Suprapubic skin (tissue), 4 donors: ENCODE results near the gene CAMKV. TPM values are rescaled to one million over a fixed set of nuclear protein-coding genes. Genes with fewer than 3 reads are reported as not detected.

Experiments used
- DNase-seq, 2 donors: peaks; one replicate each; pipeline ENCODE4 v3.0.0-alpha.2; 2019; ENCODE audit warnings: low spot score in 2 of 2
- H3K27ac ChIP-seq: fragments of 200-600 bp; sonication (generic); one replicate; pipeline ENCODE4 v1.5.1; 2019
- H3K27me3 ChIP-seq: fragments of 200-600 bp; sonication (generic); one replicate; pipeline ENCODE4 v1.5.1; 2019
- H3K36me3 ChIP-seq: fragments of 200-600 bp; sonication (generic); one replicate; pipeline ENCODE4 v1.5.1; 2019
- H3K4me1 ChIP-seq: fragments of 200-600 bp; sonication (generic); one replicate; pipeline ENCODE4 v1.5.1; 2019
- H3K4me3 ChIP-seq: fragments of 200-600 bp; sonication (generic); one replicate; pipeline ENCODE4 v1.5.1; 2019; ENCODE audit warnings: mild to moderate bottlenecking
- H3K9me3 ChIP-seq: fragments of 200-600 bp; sonication (generic); one replicate; pipeline ENCODE4 v1.5.1; 2019
- CTCF ChIP-seq, 2 donors: fragments of 200-600 bp in 1 of 2; fragments of 450-650 bp in 1 of 2; sonication (generic) in 1 of 2; IDR thresholded peaks; one replicate each; pipeline ENCODE4 v1.5.1; 2016 to 2019; ENCODE audit warnings: antibody characterized with exemption in 2 of 2, mild to moderate bottlenecking in 1 of 2, moderate library complexity in 1 of 2
- EP300 ChIP-seq: sonication (generic); formaldehyde crosslinking; IDR thresholded peaks from one replicate; pipeline ENCODE4 v1.6.1; 2017; ENCODE audit warnings: antibody characterized with exemption
- POLR2A ChIP-seq, 2 donors: fragments of 450-650 bp; IDR thresholded peaks; one replicate each; pipeline ENCODE4 v1.6.1; 2017; ENCODE audit warnings: antibody characterized with exemption in 2 of 2, mild to moderate bottlenecking in 2 of 2, moderate library complexity in 2 of 2
- POLR2AphosphoS5 ChIP-seq, 3 donors: sonication (generic); formaldehyde crosslinking; IDR thresholded peaks; one replicate each; pipeline ENCODE4 v1.6.1; 2017; ENCODE audit warnings: antibody characterized with exemption in 3 of 3
- WGBS: methylation state at CpG from one replicate; pipeline ENCODE4 v1.1.5; 2018; 5-methylcytosine and 5-hydroxymethylcytosine counted together
- total RNA-seq, 4 donors: library from RNA; depleted of rRNA; stranded (reverse); fragments of >200 nt; gene quantifications; one replicate each; pipeline ENCODE4 v1.1.0, GENCODE V29; 2016

CAMKV gene
- total RNA-seq, 4 donors from 2014 or later = 2.0 TPM; not detected in 3

GRCh38 chr3:49812916-49813496 is 56.7 kb downstream of the CAMKV start:
- Histone ChIP-seq H3K36me3 (peaks cover 32% of the 10 kb centered on the region), H3K9me3 (no peaks in the 10 kb centered on the region), H3K4me1 (peaks cover 24% of the 10 kb centered on the region), H3K4me3 (peak overlapping the region; percentile 52), H3K27ac (peak overlapping the region; percentile 35), H3K27me3 (no peaks in the 10 kb centered on the region)
- WGBS = 27% methylated on average over 6 of the region's 9 CpGs
- DNase-seq = no peak
- TF ChIP-seq POLR2AphosphoS5 (IDR thresholded peaks at IDR 0.05) (no peak), CTCF (IDR thresholded peaks at IDR 0.05) (no peak), POLR2A (IDR thresholded peaks at IDR 0.05) (no peak), EP300 (no peak)

Other genes with a start within 250 kb of the CAMKV start
- gene APEH, start 195.6 kb downstream of the CAMKV start, total RNA-seq = 100 to 1,000 TPM in 1 of 4 donors, 10 to 100 TPM in 3; 81.8 to 103 (median 91.2) TPM
- 10 to 100 TPM; 16.7 to 83.4 (median 21.9) TPM for gene MST1, start 180.4 kb downstream of the CAMKV start, total RNA-seq
- 10 to 100 TPM; 23.6 to 88.3 (median 33.9) TPM for gene RNF123, start 180.3 kb downstream of the CAMKV start, total RNA-seq
- gene AMIGO3, start 150.2 kb downstream of the CAMKV start, total RNA-seq = 1 to 10 TPM; 1.6 to 3.8 (median 2.5) TPM
- gene GMPPB, start 146.0 kb downstream of the CAMKV start, total RNA-seq = 10 to 100 TPM; 14.0 to 25.0 (median 17.3) TPM
- 10 to 100 TPM; 39.5 to 57.3 (median 53.2) TPM for gene IP6K1, start 83.4 kb downstream of the CAMKV start, total RNA-seq
- under 1 TPM in 2 of 4 donors, not detected in 2; 0.45 to 0.89 TPM for gene CDHR4, start 70.0 kb downstream of the CAMKV start, total RNA-seq
- gene INKA1, start 66.6 kb downstream of the CAMKV start, total RNA-seq = 10 to 100 TPM; 30.9 to 48.1 (median 36.2) TPM
- 10 to 100 TPM; 15.3 to 54.4 (median 31.2) TPM for gene UBA7, start 56.0 kb downstream of the CAMKV start, total RNA-seq
- 1 to 10 TPM; 3.4 to 8.4 (median 4.7) TPM for gene TRAIP, start 13.3 kb downstream of the CAMKV start, total RNA-seq
- gene MST1R, start 34.0 kb upstream of the CAMKV start, total RNA-seq = 100 to 1,000 TPM in 1 of 4 donors, 10 to 100 TPM in 3; 37.7 to 129 (median 53.8) TPM
- gene MON1A, start 59.9 kb upstream of the CAMKV start, total RNA-seq = 10 to 100 TPM in 3 of 4 donors, 1 to 10 TPM in 1; 6.2 to 15.6 (median 11.9) TPM
- gene RBM6, start 70.2 kb upstream of the CAMKV start, total RNA-seq = 100 to 1,000 TPM in 2 of 4 donors, 10 to 100 TPM in 2; 73.5 to 222 (median 89.5) TPM
- gene RBM5, start 219.0 kb upstream of the CAMKV start, total RNA-seq = 100 to 1,000 TPM; 129 to 681 (median 208) TPM